Thoracic aorta (tissue), 2 donors: ENCODE data around the gene NPC1. TPM values are rescaled to one million over a fixed set of nuclear protein-coding genes. Genes with fewer than 3 reads are reported as not detected.
"Not testable (repeated sequence)": the region's sequence is repeated elsewhere in the genome, so short reads cannot be mapped to it uniquely, and the experiment has no call there.

ENCODE experiments used
- ATAC-seq: fragments of 150-250 bp; one replicate; pipeline ENCODE4 v1.8.0; 2017; ENCODE audit warnings: low read depth; ENCODE audit not compliant: insufficient number of reproducible peaks, low FRiP score
- DNase-seq: peaks from one replicate; pipeline ENCODE4 v3.0.0-alpha.2; 2020; ENCODE audit warnings: low spot score
- H3K27ac ChIP-seq, 2 donors: fragments of 200-600 bp; sonication (generic); 1 replicate in 1 of 2; 2 replicates in 1 of 2; pipeline ENCODE4 v1.5.1; 2016; ENCODE audit warnings: mild to moderate bottlenecking in 2 of 2, moderate library complexity in 2 of 2
- H3K27me3 ChIP-seq: fragments of 200-600 bp; sonication (generic); replicated peaks from 2 replicates; pipeline ENCODE4 v1.6.0; 2016; ENCODE audit warnings: mild to moderate bottlenecking; ENCODE audit not compliant: insufficient read depth
- H3K36me3 ChIP-seq: fragments of 200-600 bp; sonication (generic); one replicate; pipeline ENCODE4 v1.5.1; 2016
- H3K4me1 ChIP-seq, 2 donors: fragments of 200-600 bp; sonication (generic); 1 replicate in 1 of 2; 2 replicates in 1 of 2; pipeline versions ENCODE4 v1.5.1 to v1.6.0; 2016; ENCODE audit warnings: low read depth in 2 of 2, mild to moderate bottlenecking in 1 of 2; ENCODE audit not compliant: control insufficient read depth in 1 of 2
- H3K4me3 ChIP-seq: fragments of 200-600 bp; sonication (generic); 2 replicates; pipeline ENCODE4 v1.5.1; 2016; ENCODE audit warnings: mild to moderate bottlenecking
- H3K9me3 ChIP-seq: fragments of 200-600 bp; sonication (generic); 2 replicates; pipeline ENCODE4 v1.5.1; 2016
- total RNA-seq, 2 donors: library from RNA; depleted of rRNA; stranded (reverse); fragments of >200 nt; gene quantifications; one replicate each; pipeline versions ENCODE4 v1.1.0 to v1.2.3, GENCODE V29; 2016
- TF ChIP-seq, protein P1 (sequence below): fragments of 200-600 bp; sonication (generic); IDR thresholded peaks from one replicate; pipeline ENCODE4 v1.5.1; 2019; ENCODE audit warnings: antibody characterized with exemption

The NPC1 gene
- total RNA-seq, 2 donors from 2014 or later, result 85.6 to 96.7 TPM

DNA sequence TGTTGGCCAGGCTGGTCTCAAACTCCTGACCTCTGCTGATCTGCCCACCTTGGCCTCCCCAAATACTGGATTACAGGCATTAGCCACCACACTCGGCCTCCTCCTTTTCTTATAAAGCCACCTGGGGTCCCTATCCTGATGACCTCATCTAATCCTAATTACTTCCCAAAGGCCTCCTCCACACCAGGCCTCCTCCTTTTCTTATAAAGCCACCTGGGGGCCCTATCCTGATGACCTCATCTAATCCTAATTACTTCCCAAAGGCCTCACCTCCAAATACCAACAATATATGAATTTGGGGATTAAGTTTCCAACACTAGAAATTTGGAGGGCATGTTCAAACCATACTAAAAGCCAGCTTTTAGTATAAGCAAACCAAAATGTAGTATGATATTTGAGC, 92.7 kb downstream of the NPC1 start:
- DNase-seq, result no peak
- H3K4me1 ChIP-seq, result peaks cover 1 to 4% of the 10 kb centered on the region in 2 donors
- TF ChIP-seq, protein P1, sequence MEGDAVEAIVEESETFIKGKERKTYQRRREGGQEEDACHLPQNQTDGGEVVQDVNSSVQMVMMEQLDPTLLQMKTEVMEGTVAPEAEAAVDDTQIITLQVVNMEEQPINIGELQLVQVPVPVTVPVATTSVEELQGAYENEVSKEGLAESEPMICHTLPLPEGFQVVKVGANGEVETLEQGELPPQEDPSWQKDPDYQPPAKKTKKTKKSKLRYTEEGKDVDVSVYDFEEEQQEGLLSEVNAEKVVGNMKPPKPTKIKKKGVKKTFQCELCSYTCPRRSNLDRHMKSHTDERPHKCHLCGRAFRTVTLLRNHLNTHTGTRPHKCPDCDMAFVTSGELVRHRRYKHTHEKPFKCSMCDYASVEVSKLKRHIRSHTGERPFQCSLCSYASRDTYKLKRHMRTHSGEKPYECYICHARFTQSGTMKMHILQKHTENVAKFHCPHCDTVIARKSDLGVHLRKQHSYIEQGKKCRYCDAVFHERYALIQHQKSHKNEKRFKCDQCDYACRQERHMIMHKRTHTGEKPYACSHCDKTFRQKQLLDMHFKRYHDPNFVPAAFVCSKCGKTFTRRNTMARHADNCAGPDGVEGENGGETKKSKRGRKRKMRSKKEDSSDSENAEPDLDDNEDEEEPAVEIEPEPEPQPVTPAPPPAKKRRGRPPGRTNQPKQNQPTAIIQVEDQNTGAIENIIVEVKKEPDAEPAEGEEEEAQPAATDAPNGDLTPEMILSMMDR, result no peak
- H3K4me3 ChIP-seq, result no peak overlapping the region
- H3K36me3 ChIP-seq, result no peaks in the 10 kb centered on the region
- H3K27ac ChIP-seq, result no peak overlapping the region
- no peaks in the 10 kb centered on the region for H3K27me3 ChIP-seq
- no peak for ATAC-seq
- H3K9me3 ChIP-seq, result no peaks in the 10 kb centered on the region

DNA sequence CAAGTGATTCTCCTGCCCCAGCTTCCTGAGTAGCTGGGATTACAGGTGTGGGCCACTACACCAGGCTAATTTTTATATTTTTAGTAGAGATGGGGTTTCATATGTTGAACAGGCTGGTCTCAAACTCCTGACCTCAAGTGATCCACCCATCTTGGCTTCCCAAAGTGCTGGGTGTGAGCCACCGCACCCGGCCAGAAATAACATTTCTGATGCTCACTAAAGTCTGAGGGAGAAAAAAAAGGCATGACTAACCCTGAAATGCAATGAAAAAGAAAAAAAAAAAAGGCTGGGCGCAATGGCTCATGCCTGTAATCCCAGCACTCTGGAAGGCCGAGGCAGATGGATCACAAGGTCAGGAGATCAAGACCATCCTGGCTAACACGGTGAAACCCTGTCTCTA, 96.7 kb downstream of the NPC1 start:
- not testable (repeated sequence) for DNase-seq, H3K9me3 ChIP-seq, H3K27me3 ChIP-seq, H3K4me3 ChIP-seq, H3K36me3 ChIP-seq
- Histone ChIP-seq H3K4me1 (peaks cover 9 to 29% of the 10 kb centered on the region in 2 donors), H3K27ac (peak overlapping the region; percentile 91 to 95)
- ATAC-seq, result peak; percentile 79

DNA sequence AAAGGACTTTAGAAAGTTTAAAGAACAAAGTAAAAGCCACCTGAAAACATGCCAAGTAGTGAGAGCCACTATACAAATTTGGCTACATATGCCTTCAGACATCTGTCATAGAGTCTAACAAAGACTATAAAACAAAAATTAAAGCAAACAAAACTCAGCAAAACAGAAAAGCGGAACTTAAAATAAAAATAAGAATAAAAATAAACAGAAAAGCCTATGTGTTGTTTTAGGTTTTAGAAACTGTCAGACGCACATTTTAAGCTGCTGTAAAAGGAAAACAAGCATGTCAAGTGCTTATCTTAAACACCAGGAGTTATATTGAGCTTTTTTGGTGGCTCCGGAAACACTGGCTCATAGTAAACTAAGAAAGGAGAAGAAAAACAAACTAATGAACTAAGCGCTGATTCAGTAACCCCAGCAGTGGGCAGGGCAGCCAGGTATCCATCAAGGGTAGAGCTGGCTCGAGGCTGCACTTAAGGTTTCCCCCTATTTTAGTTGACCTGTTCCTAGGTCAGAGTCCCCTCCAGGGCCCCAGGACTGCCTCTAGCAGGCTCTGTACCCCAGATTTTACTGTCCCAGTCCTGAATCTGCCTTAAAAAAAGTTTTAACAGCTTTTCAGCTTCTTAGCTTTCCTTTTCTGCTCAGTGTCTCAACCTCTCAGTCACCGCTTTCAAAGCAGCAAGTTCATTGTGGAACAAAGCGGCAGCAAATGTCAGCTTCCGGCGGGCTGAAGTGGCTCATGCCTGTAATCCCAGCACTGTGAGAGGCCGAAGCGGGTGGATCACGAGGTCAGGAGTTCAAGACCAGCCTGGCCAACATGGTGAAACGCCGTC, 98.4 kb downstream of the NPC1 start:
- Histone ChIP-seq H3K4me3 (peak overlapping the region; percentile 60), H3K27me3 (no peaks in the 10 kb centered on the region), H3K4me1 (peaks cover 9 to 38% of the 10 kb centered on the region in 2 donors), H3K27ac (peak overlapping the region; percentile 91 to 95), H3K9me3 (no peaks in the 10 kb centered on the region), H3K36me3 (no peaks in the 10 kb centered on the region)
- ATAC-seq (peak; percentile 5), DNase-seq (no peak)
- TF ChIP-seq, protein P1, result no peak

DNA sequence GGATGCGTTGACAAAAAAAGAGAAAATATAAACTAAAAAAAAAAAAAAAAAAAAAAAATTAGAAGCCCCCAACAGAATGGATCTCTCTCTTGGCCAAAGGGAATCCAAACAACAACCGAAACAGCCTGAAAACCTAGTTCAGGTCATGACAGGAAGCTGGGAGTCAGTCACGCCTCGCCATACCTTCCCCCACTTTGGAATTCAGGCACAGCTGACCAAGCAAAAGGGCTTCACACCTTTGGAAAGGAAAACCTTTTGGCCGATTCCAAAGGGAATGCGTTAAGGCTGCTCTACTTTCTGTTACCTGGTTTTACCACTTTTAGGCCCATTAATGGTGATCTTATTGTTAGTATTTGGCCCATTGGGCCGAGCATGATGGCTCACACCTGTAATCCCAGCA, 100.9 kb downstream of the NPC1 start:
- Histone ChIP-seq H3K27ac (peak overlapping the region; percentile 61 to 74), H3K9me3 (no peaks in the 10 kb centered on the region), H3K4me3 (no peak overlapping the region), H3K27me3 (no peaks in the 10 kb centered on the region), H3K36me3 (peaks cover 4% of the 10 kb centered on the region), H3K4me1 (peaks cover 9 to 38% of the 10 kb centered on the region in 2 donors)
- DNase-seq, result no peak
- TF ChIP-seq, protein P1, result no peak
- ATAC-seq, result no peak

DNA sequence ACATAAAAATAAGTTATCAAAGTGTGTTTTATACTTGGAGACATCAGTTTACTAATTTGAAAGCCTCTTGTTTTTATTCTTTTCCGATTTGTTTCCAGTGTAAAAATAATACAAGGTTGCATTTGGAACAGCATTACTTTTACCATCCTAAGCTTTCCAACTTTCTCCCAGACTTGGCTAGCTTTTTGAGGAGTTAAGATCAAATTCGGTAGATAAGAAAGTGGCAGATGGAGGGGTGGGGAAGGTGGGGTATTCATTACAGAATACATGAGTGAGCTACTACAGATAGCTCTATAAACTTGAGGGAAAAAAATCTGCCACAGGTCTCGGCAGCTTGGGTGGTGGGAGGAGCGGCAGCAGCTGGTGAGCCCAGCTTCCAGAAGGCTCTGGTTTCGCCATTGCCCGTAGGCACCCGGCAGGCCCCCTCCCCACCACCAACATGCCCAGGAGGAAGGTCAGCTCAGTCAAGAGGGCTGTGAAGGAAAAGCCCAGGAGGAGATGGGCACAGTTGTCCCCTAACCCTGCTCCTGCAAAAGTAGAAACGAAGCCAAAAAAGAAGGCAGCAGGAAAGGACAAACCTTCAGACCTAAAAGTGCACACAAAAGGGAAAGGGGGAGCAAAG, 101.6 kb downstream of the NPC1 start:
- Histone ChIP-seq H3K9me3 (no peaks in the 10 kb centered on the region), H3K27ac (peak overlapping the region; percentile 61 to 74), H3K4me3 (peak overlapping the region; percentile 22), H3K4me1 (peaks cover 9 to 38% of the 10 kb centered on the region in 2 donors), H3K27me3 (no peaks in the 10 kb centered on the region), H3K36me3 (peaks cover 10% of the 10 kb centered on the region)
- DNase-seq (no peak), ATAC-seq (no peak)
- TF ChIP-seq, protein P1, result no peak

Other genes with a start within 250 kb of the NPC1 start
- gene RIOK3, start 133.2 kb downstream of the NPC1 start, total RNA-seq, result 10 to 100 TPM; 51.3 to 59.0 TPM
- 10 to 100 TPM; 16.8 to 27.5 TPM for gene RMC1, start 83.0 kb downstream of the NPC1 start, total RNA-seq
- 10 to 100 TPM in 1 of 2 donors, 1 to 10 TPM in 1; 5.6 to 15.7 TPM for gene ANKRD29, start 76.4 kb upstream of the NPC1 start, total RNA-seq
- gene LAMA3, start 102.9 kb upstream of the NPC1 start, total RNA-seq, result 10 to 100 TPM; 30.1 to 34.2 TPM